HG03025 (cell line): ENCODE data around the gene RPS29.
"Not testable (repeated sequence)": the region's sequence is repeated elsewhere in the genome, so short reads cannot be mapped to it uniquely, and the experiment has no call there.

Experiments used
- ATAC-seq: cut with Tn5 transposase; IDR thresholded peaks from one replicate; pipeline ENCODE4 v1.9.1; 2021; ENCODE audit warnings: mild to moderate bottlenecking, moderate library complexity; ENCODE audit not compliant: unreplicated experiment, low FRiP score

Gene RPS29

GRCh38 chr14:49585803-49586672, at the start of gene RPS29:
Gene RPS29 (minus strand): TSS chr14:49586380. CDS start chr14:49586346, 34 bp downstream.
- peak; percentile 88 for ATAC-seq

GRCh38 chr14:49634547-49635334, 48.6 kb upstream of the RPS29 start, which contains the start of gene DNAAF2:
Gene DNAAF2 (minus strand): TSS chr14:49635244. CDS start chr14:49635149, 95 bp downstream.
- ATAC-seq: peak; percentile 22

- peak; percentile 76 for ATAC-seq
Observed at GRCh38 chr14:49633640-49634546, 47.7 kb upstream of the RPS29 start.

- ATAC-seq: no peak
Observed at GRCh38 chr14:49623941-49624839, 38.0 kb upstream of the RPS29 start.

GRCh38 chr14:49623387-49623786, 37.2 kb upstream of the RPS29 start:
- ATAC-seq: no peak

GRCh38 chr14:49622022-49622607, 35.9 kb upstream of the RPS29 start:
- no peak for ATAC-seq

GRCh38 chr14:49621114-49621881, 35.1 kb upstream of the RPS29 start:
- peak; percentile 24 for ATAC-seq

GRCh38 chr14:49620182-49621113, 34.3 kb upstream of the RPS29 start, which contains the start of the genes MGAT2 and RPL36AL:
Gene MGAT2 (plus strand): TSS chr14:49620799. CDS start chr14:49621269, 470 bp downstream.
Gene RPL36AL (minus strand): TSS chr14:49620626. CDS start chr14:49619104, 1,522 bp downstream.
- ATAC-seq: peak; percentile 92

GRCh38 chr14:49619730-49620129, 33.5 kb upstream of the RPS29 start:
- ATAC-seq: no peak

GRCh38 chr14:49619273-49619672, 33.1 kb upstream of the RPS29 start:
- not testable (repeated sequence) for ATAC-seq

GRCh38 chr14:49617852-49618519, 31.8 kb upstream of the RPS29 start:
- no peak for ATAC-seq

GRCh38 chr14:49615776-49616175, 29.6 kb upstream of the RPS29 start:
- ATAC-seq: no peak

- ATAC-seq: no peak
Observed at GRCh38 chr14:49614196-49614595, 28.0 kb upstream of the RPS29 start.

- ATAC-seq: no peak
Observed at GRCh38 chr14:49612671-49613070, 26.5 kb upstream of the RPS29 start.

GRCh38 chr14:49612251-49612650, 26.1 kb upstream of the RPS29 start:
- no peak for ATAC-seq

GRCh38 chr14:49607583-49607982, 21.4 kb upstream of the RPS29 start:
- ATAC-seq: no peak
